BJ (cell line): ENCODE results near the gene TOM1L2. TPM values are rescaled to one million over a fixed set of nuclear protein-coding genes. Genes with fewer than 3 reads are reported as not detected.

ENCODE experiments used
- CTCF ChIA-PET: fragments of 350-600 bp; formaldehyde crosslinking; extraction: SDS; loops from one replicate; lab custom pipeline; 2021; ENCODE audit warnings: antibody characterized with exemption, inconsistent platforms; lab: Yijun Ruan, JAX
- POLR2A ChIA-PET: fragments of 300-600 bp; sonication (Branson Sonifier 250); formaldehyde crosslinking; extraction: SDS; loops from one replicate; lab custom pipeline; 2021; ENCODE audit warnings: antibody characterized with exemption; lab: Charles Lee
- DNase-seq: peaks from one replicate; pipeline ENCODE4 v3.0.0-alpha.2; 2011; ENCODE audit warnings: low read depth
- H3K27me3 ChIP-seq: 2 replicates; pipeline ENCODE4 v1.6.0; 2011; ENCODE audit warnings: low read length; ENCODE audit not compliant: control insufficient read depth, insufficient read depth
- H3K36me3 ChIP-seq: 2 replicates; pipeline ENCODE4 v1.5.1; 2011; ENCODE audit warnings: low read length; ENCODE audit not compliant: control insufficient read depth, insufficient read depth
- H3K4me3 ChIP-seq: 2 replicates; pipeline ENCODE4 v1.5.1; 2011; ENCODE audit warnings: low read depth, mild to moderate bottlenecking, control low read depth, low read length
- CTCF ChIP-seq: IDR thresholded peaks from 2 replicates; pipeline ENCODE4 v1.5.1; 2011; ENCODE audit warnings: low read depth, mild to moderate bottlenecking, control low read depth, inconsistent platforms, low read length, moderate library complexity; ENCODE audit not compliant: insufficient read depth
- polyA plus RNA-seq: library from polyadenylated mRNA; depleted of rRNA; stranded (reverse); fragments of >200 nt; gene quantifications from 2 replicates; pipeline ENCODE4 v1.2.3, GENCODE V29; 2011

Gene TOM1L2
- polyA plus RNA-seq, 1 experiment, result 39.6 TPM

DNA sequence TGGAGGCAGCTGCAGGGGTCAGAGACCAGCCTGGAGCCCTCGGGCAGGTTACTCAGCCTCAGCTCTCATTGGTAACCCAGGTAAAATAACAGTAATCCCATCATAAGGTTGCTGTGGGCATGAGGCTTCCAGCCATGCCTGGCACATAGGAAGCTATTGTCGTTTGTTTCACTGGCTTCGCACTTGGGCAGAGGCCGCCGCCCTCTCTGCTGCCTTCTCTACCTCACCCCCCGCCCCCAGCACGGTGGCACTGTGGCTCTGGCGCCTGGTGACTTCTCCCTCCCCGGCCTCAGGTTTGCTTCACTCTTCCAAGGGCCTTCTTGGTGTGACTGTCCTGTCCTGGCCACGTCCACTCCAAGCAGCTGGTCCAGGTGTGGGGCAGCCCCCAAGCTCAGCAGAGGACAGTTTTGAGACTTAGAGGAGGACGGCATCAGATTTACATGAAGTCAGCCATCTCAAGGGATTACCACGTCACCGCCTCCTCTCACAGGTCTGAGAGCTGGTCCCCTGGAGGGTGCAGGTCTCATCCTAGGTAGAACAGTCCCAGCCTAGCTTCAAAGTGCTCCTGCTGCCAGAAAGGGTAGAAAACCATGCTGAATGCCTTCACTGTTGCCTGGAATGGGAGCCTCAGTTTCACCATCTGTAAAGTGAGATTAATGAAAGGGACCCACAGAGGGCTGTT lies 170.3 kb downstream of the TOM1L2 start:
- no peak for TF ChIP-seq CTCF
- Histone ChIP-seq H3K4me3 (no peak overlapping the region), H3K27me3 (no peaks in the 10 kb centered on the region), H3K36me3 (peaks cover 42% of the 10 kb centered on the region)
- ChIA-PET CTCF (interaction anchor here (0.6 to 3.5 kb wide), 4 partner anchors 10 to 122 kb away, joined by 3 to 11 read pairs (median 3); no protein-coding TSS in a partner anchor), POLR2A (no interaction called here)
- DNase-seq, result no peak

DNA sequence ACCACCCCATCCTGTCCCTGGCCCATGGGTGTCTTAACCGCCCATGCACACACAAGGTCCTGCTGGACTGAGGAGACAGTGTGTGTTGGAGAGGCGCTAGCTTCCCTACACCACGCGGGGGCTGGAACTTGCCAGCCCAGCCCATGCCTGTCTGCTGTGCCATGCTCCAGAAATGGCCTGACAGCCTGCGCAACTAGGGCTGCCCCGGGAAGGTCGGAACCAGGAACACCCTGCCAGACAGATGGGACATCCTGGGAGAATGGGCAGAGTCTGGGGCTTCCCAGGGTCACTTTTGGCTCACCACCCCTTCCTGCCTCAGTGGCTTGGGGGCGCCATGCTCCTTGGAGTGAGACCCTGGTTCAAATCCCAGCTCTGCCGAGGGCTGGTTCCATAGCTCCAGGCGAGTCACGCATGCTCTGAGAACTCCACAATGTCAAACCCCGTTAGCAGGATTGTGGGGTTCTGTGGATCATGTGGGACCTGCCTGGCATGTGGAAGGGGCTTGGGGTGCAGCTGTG lies 171.6 kb downstream of the TOM1L2 start:
- Histone ChIP-seq H3K27me3 (no peaks in the 10 kb centered on the region), H3K36me3 (peaks cover 49% of the 10 kb centered on the region), H3K4me3 (no peak overlapping the region)
- POLR2A ChIA-PET, result no interaction called here
- TF ChIP-seq CTCF, result no peak
- CTCF ChIA-PET, result interaction anchor here (0.6 to 3.5 kb wide), 5 partner anchors 11 to 120 kb away, joined by 3 to 11 read pairs (median 3); no protein-coding TSS in a partner anchor
- no peak for DNase-seq

- no peak for TF ChIP-seq CTCF
- Histone ChIP-seq H3K36me3 (peaks cover 57% of the 10 kb centered on the region), H3K4me3 (no peak overlapping the region), H3K27me3 (no peaks in the 10 kb centered on the region)
- POLR2A ChIA-PET, result no interaction called here
- CTCF ChIA-PET, result no interaction called here
- DNase-seq, result no peak
These were observed 173.5 kb downstream of the TOM1L2 start for GRCh38 chr17:17798573-17799255.

GRCh38 chr17:17798010-17798556 lies 174.1 kb downstream of the TOM1L2 start:
- CTCF ChIA-PET, result no interaction called here
- H3K4me3 ChIP-seq, result no peak overlapping the region
- POLR2A ChIA-PET, result no interaction called here
- no peak for DNase-seq
- H3K36me3 ChIP-seq, result peaks cover 56% of the 10 kb centered on the region
- no peaks in the 10 kb centered on the region for H3K27me3 ChIP-seq
- TF ChIP-seq CTCF, result no peak
